ENCODE data around the gene CLEC2A. TPM values are rescaled to one million over a fixed set of nuclear protein-coding genes. Genes with fewer than 3 reads are reported as not detected.

CLEC2A gene
- total and polyA plus RNA-seq, 2 donors, result 0.11 TPM; not detected in 1

DNA sequence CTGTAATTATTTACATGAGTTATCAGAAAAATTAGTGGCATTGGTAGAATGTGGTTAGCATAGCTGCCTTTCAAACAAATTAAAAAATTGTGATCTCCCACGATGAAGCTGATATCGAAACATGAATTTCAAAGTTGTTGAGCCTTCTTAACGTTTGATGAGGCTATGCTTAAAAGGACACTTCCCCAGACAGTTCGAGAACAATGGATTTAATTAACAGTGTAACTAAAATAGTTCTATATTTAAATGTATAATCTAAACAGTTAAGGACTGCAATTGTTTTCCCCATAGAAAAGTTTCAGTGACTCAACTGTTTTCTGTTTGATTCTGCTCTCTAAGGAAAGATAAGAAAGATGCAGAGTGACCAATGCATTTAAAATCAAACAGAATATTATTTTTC is 64.6 kb downstream of the CLEC2A start:
- WGBS, result 2% methylated on average over 4 of the region's 4 CpGs
- peak in 3 of 9 donors; percentile 21 to 49 (median 39) for DNase-seq (ENCODE audit: low read depth in 6 of 9, low spot score in 9 of 9)
- Histone ChIP-seq H3K9me3 (ENCODE audit: control insufficient read depth in 2 of 2, insufficient read depth in 1 of 2, low read length in 1 of 2) (peaks cover 0 to 4% of the 10 kb centered on the region in 2 donors), H3K27ac (ENCODE audit: low read depth in 1 of 2, low read length in 1 of 2) (peak overlapping the region in 1 of 2 donors; percentile 22), H3K27me3 (ENCODE audit: control insufficient read depth in 2 of 2, insufficient read depth in 1 of 2, low read length in 1 of 2) (no peaks in the 10 kb centered on the region), H3K4me1 (ENCODE audit: control insufficient read depth in 2 of 2, insufficient read depth in 2 of 2, low read length in 2 of 2) (peaks cover 2 to 5% of the 10 kb centered on the region in 2 donors), H3K36me3 (ENCODE audit: control insufficient read depth in 2 of 2, insufficient read depth in 2 of 2, low read length in 1 of 2) (no peaks in the 10 kb centered on the region), H3K4me3 (ENCODE audit: low read length in 2 of 2) (peak overlapping the region; percentile 19 to 65)

DNA sequence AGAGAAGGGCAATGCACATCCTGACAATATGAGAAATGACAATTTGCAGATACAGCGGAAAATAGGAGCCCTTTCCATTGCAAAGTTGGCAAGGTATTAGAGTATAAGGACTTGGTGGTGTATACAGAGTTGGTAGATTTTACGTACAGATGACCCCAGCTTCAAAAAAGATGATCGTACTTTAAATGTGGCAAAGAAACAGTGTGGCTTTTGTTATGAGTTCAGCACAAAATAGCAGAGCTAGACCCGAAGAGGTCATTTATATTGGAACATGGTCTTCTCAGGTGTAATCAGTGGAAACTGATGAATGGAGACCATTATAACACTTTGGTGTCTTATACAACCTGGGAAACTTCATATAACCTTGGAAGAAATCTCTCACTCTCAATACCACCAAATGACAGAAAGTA is 65.3 kb downstream of the CLEC2A start:
- DNase-seq (ENCODE audit: low read depth in 6 of 9, low spot score in 9 of 9), result peak in 3 of 9 donors; percentile 35 to 59 (median 56)
- no peaks in the 10 kb centered on the region for H3K27me3 ChIP-seq (ENCODE audit: control insufficient read depth in 2 of 2, insufficient read depth in 1 of 2, low read length in 1 of 2)
- WGBS, result 5% methylated on average over 4 of the region's 4 CpGs
- H3K36me3 ChIP-seq (ENCODE audit: control insufficient read depth in 2 of 2, insufficient read depth in 2 of 2, low read length in 1 of 2), result no peaks in the 10 kb centered on the region
- H3K4me1 ChIP-seq (ENCODE audit: control insufficient read depth in 2 of 2, insufficient read depth in 2 of 2, low read length in 2 of 2), result peaks cover 2 to 5% of the 10 kb centered on the region in 2 donors
- H3K9me3 ChIP-seq (ENCODE audit: control insufficient read depth in 2 of 2, insufficient read depth in 1 of 2, low read length in 1 of 2), result peaks cover 0 to 4% of the 10 kb centered on the region in 2 donors
- H3K27ac ChIP-seq (ENCODE audit: low read depth in 1 of 2, low read length in 1 of 2), result peak overlapping the region; percentile 22 to 58
- peak overlapping the region; percentile 0 to 65 for H3K4me3 ChIP-seq (ENCODE audit: low read length in 2 of 2)

DNA sequence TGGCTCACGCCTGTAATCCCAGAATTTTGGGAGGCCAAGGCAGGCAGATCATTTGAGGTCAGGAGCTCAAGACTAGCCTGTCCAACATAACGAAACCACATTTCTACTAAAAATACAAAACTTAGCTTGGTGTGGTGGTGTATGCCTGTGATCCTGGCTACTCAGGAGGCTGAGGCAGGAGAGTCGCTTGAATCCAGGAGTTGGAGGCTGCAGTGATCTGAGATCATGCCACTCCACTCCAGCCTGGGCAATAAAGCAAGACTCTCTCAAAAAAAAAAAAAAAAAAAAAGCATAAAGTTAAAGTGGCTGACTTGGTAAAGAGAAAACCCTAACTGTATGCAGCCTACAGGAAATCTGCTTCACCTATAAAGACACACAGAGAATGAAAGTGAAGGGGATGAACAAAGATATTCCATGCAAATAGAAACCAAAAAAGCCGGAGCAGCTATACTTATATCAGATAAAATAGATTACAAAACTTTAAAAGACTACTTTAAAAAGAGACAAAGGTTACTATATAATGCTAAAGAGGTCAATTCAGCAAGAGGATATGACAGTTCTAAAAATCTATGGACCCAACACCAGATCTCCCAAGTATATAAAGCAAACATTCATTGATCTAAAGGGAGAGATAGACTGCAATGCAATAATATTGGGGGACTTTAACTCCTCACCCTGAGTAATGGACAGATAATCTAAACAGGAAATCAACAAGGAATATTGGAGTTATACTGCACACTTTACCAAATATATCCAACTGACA is 67.1 kb downstream of the CLEC2A start:
- 62% methylated on average over 4 of the region's 4 CpGs for WGBS
- Histone ChIP-seq H3K9me3 (ENCODE audit: control insufficient read depth in 2 of 2, insufficient read depth in 1 of 2, low read length in 1 of 2) (peaks cover 0 to 4% of the 10 kb centered on the region in 2 donors), H3K36me3 (ENCODE audit: control insufficient read depth in 2 of 2, insufficient read depth in 2 of 2, low read length in 1 of 2) (no peaks in the 10 kb centered on the region), H3K27me3 (ENCODE audit: control insufficient read depth in 2 of 2, insufficient read depth in 1 of 2, low read length in 1 of 2) (no peaks in the 10 kb centered on the region), H3K27ac (ENCODE audit: low read depth in 1 of 2, low read length in 1 of 2) (peak overlapping the region; percentile 72 to 84), H3K4me1 (ENCODE audit: control insufficient read depth in 2 of 2, insufficient read depth in 2 of 2, low read length in 2 of 2) (peaks cover 2 to 5% of the 10 kb centered on the region in 2 donors), H3K4me3 (ENCODE audit: low read length in 2 of 2) (peak overlapping the region; percentile 21 to 37)
- DNase-seq (ENCODE audit: low read depth in 6 of 9, low spot score in 9 of 9), result peak in 5 of 9 donors; percentile 21 to 71 (median 45)

Other genes with a start within 250 kb of the CLEC2A start
- 4.0 TPM for gene CLECL1, start 199.3 kb downstream of the CLEC2A start, total RNA-seq
- gene CLECL1, start 199.3 kb downstream of the CLEC2A start, polyA plus RNA-seq, result 11.2 TPM
- gene CD69, start 171.5 kb downstream of the CLEC2A start, total RNA-seq, result 90.9 TPM
- 222 TPM for gene CD69, start 171.5 kb downstream of the CLEC2A start, polyA plus RNA-seq
- gene KLRF1, start 104.9 kb downstream of the CLEC2A start, total RNA-seq, result 0.80 TPM
- gene KLRF1, start 104.9 kb downstream of the CLEC2A start, polyA plus RNA-seq, result 3.3 TPM
- gene CLEC2B, start 63.0 kb downstream of the CLEC2A start, total RNA-seq, result 29.7 TPM
- gene CLEC2B, start 63.0 kb downstream of the CLEC2A start, polyA plus RNA-seq, result 42.7 TPM
- gene KLRF2, start 50.9 kb downstream of the CLEC2A start, total RNA-seq, result 0.76 TPM
- 0.11 TPM for gene KLRF2, start 50.9 kb downstream of the CLEC2A start, polyA plus RNA-seq
- 2.9 TPM for gene CLEC12A, start 39.0 kb upstream of the CLEC2A start, total RNA-seq
- gene CLEC12A, start 39.0 kb upstream of the CLEC2A start, polyA plus RNA-seq, result 6.8 TPM
- gene CLEC1B, start 66.8 kb upstream of the CLEC2A start, total RNA-seq, result 0.19 TPM
- gene CLEC1B, start 66.8 kb upstream of the CLEC2A start, polyA plus RNA-seq, result 0.48 TPM
- gene CLEC12B, start 78.3 kb upstream of the CLEC2A start, total RNA-seq, result 0.42 TPM
- 0.50 TPM for gene CLEC12B, start 78.3 kb upstream of the CLEC2A start, polyA plus RNA-seq
- 16.2 TPM for gene CLEC9A, start 98.3 kb upstream of the CLEC2A start, total RNA-seq
- 12.6 TPM for gene CLEC9A, start 98.3 kb upstream of the CLEC2A start, polyA plus RNA-seq
- gene CLEC1A, start 166.6 kb upstream of the CLEC2A start, total RNA-seq, result 42.5 TPM
- 36.0 TPM for gene CLEC1A, start 166.6 kb upstream of the CLEC2A start, polyA plus RNA-seq
- gene CLEC7A, start 197.8 kb upstream of the CLEC2A start, total RNA-seq, result 25.3 TPM
- 25.5 TPM for gene CLEC7A, start 197.8 kb upstream of the CLEC2A start, polyA plus RNA-seq
- gene OLR1, start 239.8 kb upstream of the CLEC2A start, total RNA-seq, result 0.52 TPM
- 1.1 TPM for gene OLR1, start 239.8 kb upstream of the CLEC2A start, polyA plus RNA-seq
- gene TMEM52B, start 246.7 kb upstream of the CLEC2A start, total RNA-seq, result 0.14 TPM
- gene TMEM52B, start 246.7 kb upstream of the CLEC2A start, polyA plus RNA-seq, result 0.14 TPM

Data from thymus (tissue), 11 donors.